D721Med (cell line): ENCODE results near the gene DGCR8.

Experiments
- DNase-seq: peaks from one replicate; pipeline ENCODE4 v3.0.0; 2011; ENCODE audit warnings: low spot score; ENCODE audit not compliant: insufficient read length
- FAIRE-seq: peaks from 2 replicates; lab custom pipeline; 2011; peaks lifted over from hg19 to GRCh38; lab: Jason Lieb, UNC
- TF ChIP-seq, protein P1 (sequence below): IDR thresholded peaks from 2 replicates; pipeline ENCODE4 v1.5.1; 2012; ENCODE audit warnings: mild to moderate bottlenecking, control low read depth; ENCODE audit not compliant: insufficient read depth; ENCODE audit errors: missing control alignments

The DGCR8 gene

DNA sequence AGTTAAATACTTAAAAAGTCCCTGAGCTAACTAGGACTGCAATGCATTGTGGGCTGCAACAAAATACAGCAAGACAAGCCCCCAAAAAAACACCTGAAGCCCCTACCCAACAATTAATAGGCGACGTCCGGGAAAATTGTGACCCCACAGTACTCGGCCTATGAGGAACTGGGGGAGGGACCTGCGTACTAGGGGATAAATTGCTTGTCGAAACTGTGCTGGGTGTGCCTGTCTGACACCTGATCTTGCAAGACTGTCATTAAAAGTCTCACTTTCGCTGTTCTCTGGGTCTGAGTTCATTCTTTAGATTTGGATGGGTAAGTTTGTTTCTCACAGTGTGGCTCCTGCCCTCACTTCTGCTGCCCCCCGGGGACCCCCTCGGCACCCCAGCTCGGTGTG lies 44.0 kb upstream of the DGCR8 start:
- TF ChIP-seq, protein P1, sequence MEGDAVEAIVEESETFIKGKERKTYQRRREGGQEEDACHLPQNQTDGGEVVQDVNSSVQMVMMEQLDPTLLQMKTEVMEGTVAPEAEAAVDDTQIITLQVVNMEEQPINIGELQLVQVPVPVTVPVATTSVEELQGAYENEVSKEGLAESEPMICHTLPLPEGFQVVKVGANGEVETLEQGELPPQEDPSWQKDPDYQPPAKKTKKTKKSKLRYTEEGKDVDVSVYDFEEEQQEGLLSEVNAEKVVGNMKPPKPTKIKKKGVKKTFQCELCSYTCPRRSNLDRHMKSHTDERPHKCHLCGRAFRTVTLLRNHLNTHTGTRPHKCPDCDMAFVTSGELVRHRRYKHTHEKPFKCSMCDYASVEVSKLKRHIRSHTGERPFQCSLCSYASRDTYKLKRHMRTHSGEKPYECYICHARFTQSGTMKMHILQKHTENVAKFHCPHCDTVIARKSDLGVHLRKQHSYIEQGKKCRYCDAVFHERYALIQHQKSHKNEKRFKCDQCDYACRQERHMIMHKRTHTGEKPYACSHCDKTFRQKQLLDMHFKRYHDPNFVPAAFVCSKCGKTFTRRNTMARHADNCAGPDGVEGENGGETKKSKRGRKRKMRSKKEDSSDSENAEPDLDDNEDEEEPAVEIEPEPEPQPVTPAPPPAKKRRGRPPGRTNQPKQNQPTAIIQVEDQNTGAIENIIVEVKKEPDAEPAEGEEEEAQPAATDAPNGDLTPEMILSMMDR, result no peak
- DNase-seq (no peak), FAIRE-seq (no peak)

DNA sequence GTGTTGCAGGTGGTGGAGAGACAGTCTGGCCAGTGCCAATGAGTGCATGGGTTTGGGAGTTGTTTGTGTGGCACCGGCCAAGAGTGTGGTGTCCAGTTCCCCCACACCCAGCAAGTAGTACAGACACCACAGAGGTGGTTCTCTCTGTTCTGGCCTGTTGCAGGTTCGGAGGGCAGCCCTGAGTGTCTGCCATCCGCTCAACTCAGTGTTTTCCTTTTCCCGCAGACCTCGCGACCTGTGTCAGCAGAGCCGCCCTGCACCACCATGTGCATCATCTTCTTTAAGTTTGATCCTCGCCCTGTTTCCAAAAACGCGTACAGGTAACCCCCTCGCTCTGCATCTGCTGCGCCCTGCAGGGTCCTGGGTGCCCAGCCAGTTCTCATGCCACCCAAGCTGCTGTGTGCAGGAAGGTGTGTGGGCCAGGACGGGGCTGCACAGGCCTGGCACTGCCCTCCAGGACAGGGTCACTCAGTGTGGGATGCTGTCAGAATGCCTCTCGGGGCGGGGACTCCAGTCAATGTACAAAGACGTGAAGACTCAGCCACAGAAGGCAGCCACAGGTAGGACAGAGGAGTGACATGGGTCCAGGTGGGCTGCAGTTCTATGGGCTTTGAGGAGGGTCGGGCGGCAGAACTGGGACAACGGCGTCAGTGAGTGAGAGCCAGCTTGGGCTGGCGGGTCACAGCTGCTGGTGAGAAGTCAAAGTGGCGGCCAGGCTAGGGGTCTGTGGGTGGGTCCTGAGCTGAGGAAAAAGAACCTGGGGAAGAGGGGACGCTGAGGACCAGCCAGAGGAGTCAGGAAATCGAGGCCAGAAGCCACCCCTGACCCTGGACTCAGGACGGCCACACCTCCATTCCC lies 43.3 kb upstream of the DGCR8 start:
- FAIRE-seq (no peak), DNase-seq (no peak)
- TF ChIP-seq, protein P1, result no peak

DNA sequence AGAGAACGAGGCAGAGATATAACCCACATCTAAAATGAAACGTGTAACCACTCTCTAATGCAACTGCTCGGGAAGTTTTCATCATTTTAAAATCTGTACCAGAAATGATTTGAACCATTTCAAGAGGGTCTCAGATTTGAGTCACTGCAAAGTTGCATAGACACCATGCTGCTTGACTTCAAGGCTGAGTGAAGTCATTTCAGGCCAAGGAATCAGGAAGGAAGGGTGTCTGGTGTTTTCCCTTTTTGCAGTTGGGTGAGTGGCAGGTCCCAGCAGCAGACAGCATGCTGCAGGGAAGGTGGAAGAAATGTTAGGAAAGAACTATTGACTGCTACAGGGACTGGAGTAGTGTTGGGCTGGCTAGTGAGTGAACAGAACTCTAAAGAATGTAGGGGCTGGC lies 42.6 kb upstream of the DGCR8 start:
- no peak for DNase-seq
- no peak for FAIRE-seq
- TF ChIP-seq, protein P1, result no peak

DNA sequence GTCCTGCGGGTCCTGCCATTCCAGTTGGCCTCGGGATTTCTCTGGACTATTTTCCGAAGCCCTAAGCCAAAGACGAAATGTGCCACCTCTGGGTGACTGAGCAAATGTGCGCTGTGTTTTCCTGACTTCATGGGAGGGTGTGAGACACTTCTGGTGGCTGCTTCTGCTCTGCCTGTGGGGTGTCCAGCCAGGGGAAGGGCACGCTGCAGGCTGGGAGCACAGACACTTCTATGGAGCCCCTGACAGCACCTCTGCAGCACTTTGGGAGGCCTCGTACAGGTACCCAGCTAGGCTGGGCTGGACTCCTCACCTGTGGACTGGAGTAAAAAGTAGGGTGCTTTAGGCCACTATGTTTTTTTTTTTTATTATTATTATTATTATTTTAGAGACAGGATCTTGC lies 41.5 kb upstream of the DGCR8 start:
- TF ChIP-seq, protein P1, result no peak
- DNase-seq, result no peak
- no peak for FAIRE-seq

DNA sequence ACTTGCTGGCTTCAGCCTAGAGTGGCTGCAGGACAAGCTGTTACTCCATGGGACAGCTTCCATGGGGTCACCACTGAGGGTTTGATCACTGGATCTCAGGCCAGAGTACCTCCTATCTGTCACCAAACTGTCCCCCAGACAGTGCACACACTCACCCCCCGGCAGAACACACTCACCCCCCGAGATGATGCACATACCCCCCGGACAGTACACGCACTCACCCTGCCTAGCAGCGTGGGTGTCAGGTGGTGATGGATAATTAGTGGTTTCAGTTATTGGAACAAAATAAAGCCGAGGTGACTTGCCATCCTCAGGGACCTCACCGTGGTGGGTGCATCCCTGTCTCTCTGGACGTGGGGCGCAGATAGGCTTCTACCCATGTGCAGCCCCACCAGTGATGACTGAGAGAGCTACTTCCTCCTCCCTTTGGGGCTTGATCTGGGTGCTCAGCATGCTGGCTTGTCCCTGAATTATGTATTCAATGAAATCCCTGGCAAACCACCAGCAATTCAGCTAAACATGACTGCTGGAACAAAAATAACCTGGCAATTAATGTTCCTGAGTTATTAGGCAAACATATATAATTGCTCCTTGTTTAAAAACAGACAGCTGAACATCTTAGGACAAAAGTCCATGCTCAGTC lies 40.2 kb upstream of the DGCR8 start:
- TF ChIP-seq, protein P1, result no peak
- no peak for DNase-seq
- FAIRE-seq, result no peak

DNA sequence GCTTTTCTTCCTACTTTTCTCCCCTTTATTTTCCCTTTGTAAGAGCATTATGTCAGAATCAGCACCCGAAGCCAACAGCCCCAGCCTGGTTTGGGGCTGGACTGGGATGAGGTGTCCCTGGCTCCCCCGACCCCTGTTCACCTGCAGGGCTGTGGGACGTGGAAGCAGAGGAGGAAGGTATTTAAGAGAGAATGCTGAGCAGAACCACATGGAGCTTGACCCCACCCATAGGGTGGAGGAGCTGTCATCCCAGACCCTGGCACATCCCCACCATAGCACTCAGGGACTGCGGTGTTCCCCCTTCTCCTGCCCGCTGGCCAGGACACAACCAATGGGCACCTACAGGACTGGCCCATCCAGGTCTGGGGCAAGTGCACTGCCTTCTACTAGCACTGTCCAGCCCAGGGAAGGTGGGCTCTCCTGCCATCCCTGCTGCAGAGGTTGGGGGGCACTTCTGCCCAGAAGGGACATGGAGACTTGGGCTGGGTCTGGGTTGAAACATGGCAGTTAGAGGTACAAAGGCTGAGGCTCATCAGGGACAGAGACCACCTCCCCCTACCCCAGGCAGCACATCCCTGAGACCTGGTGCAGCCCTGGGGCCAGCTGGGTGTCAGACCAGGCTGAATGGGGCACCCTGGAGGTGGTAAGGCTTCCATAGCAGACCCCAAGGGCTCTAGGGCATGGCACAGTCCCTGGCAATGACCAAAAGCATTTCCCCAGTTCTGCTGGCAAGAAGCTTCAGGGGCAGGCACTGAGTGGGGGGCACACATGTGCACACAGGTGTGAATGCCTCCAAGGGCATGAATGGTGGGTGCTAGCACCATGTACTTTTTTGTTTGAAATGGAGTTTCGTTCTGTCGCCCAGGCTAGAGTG lies 39.5 kb upstream of the DGCR8 start:
- TF ChIP-seq, protein P1, result no peak
- FAIRE-seq (no peak), DNase-seq (no peak)
